CD4-positive, alpha-beta T cell (primary cell): ENCODE results near the gene SPIC. TPM values are rescaled to one million over a fixed set of nuclear protein-coding genes. Genes with fewer than 3 reads are reported as not detected.

ENCODE experiments used
- ATAC-seq: fragments of 200-7000 bp; cut with Tn5 transposase; one replicate; pipeline ENCODE4 v1.10.0; 2022; ENCODE audit warnings: mild to moderate bottlenecking; ENCODE audit not compliant: poor library complexity
- CTCF ChIA-PET: fragments of 350-600 bp; sonication (Branson Sonifier 250); formaldehyde crosslinking; loops from one replicate; lab custom pipeline; 2021; ENCODE audit warnings: antibody characterized with exemption, inconsistent platforms; lab: Charles Lee
- POLR2A ChIA-PET: fragments of 350-600 bp; sonication (Branson Sonifier 250); formaldehyde crosslinking; loops from one replicate; lab custom pipeline; 2021; ENCODE audit warnings: antibody characterized with exemption, inconsistent platforms; lab: Charles Lee
- DNase-seq, 14 experiments: peaks; one replicate each; pipeline ENCODE4 v3.0.0-alpha.2; 2013 to 2020; ENCODE audit warnings: mixed read lengths in 2 of 14
- H3K27ac ChIP-seq, 2 donors: one replicate each; pipeline versions ENCODE4 v1.5.1 to v1.7.0; 2013; ENCODE audit warnings: low read length in 2 of 2, low read depth in 1 of 2, mild to moderate bottlenecking in 1 of 2
- H3K27me3 ChIP-seq, 2 experiments: 1 replicate in 1 of 2; 2 replicates in 1 of 2; pipeline versions ENCODE4 v1.6.1 to v1.7.0; 2013; ENCODE audit warnings: low read length in 2 of 2, control low read depth in 1 of 2, mild to moderate bottlenecking in 1 of 2, moderate library complexity in 1 of 2; ENCODE audit not compliant: insufficient read depth in 2 of 2, control insufficient read depth in 1 of 2
- H3K36me3 ChIP-seq: one replicate; pipeline ENCODE4 v1.6.1; 2013; ENCODE audit warnings: low read length, control low read depth; ENCODE audit not compliant: insufficient read depth
- H3K4me1 ChIP-seq: one replicate; pipeline ENCODE4 v1.6.1; 2013; ENCODE audit warnings: low read length, control low read depth; ENCODE audit not compliant: insufficient read depth
- H3K4me3 ChIP-seq: one replicate; pipeline ENCODE4 v1.5.1; 2013; ENCODE audit warnings: mild to moderate bottlenecking, low read length, moderate library complexity
- H3K9me3 ChIP-seq, 2 experiments: 1 replicate in 1 of 2; 2 replicates in 1 of 2; pipeline versions ENCODE4 v1.6.1 to v1.7.0; 2013; ENCODE audit warnings: low read length in 2 of 2, mild to moderate bottlenecking in 2 of 2, control low read depth in 1 of 2, moderate library complexity in 1 of 2; ENCODE audit not compliant: control insufficient read depth in 1 of 2, insufficient read depth in 1 of 2
- H3K27ac Mint-ChIP-seq: one replicate; pipeline ENCODE4 v1.8.0; 2020; ENCODE audit warnings: mixed read lengths
- H3K27me3 Mint-ChIP-seq: one replicate; pipeline ENCODE4 v1.8.0; 2021; ENCODE audit warnings: mixed read lengths
- H3K36me3 Mint-ChIP-seq: one replicate; pipeline ENCODE4 v1.8.0; 2021; ENCODE audit warnings: low read depth, mixed read lengths
- H3K4me1 Mint-ChIP-seq: one replicate; pipeline ENCODE4 v1.8.0; 2021; ENCODE audit warnings: low read depth, mixed read lengths
- H3K4me3 Mint-ChIP-seq: one replicate; pipeline ENCODE4 v1.8.0; 2020; ENCODE audit warnings: mild to moderate bottlenecking, mixed read lengths
- H3K9me3 Mint-ChIP-seq: one replicate; pipeline ENCODE4 v1.8.0; 2020; ENCODE audit warnings: mixed read lengths
- intact Hi-C, 2 experiments: fragments of 100-400 bp; cut with DNase I in 1 of 2; cut with micrococcal nuclease in 1 of 2; formaldehyde crosslinking; loops; one replicate each; pipeline versions ENCODE4 v1.15.1 to v1.9.0; 2023 to 2025; cut with DNase I, micrococcal nuclease
- total RNA-seq, 174 experiments: library from RNA in 2 of 174; stranded (reverse) in 2 of 174; gene quantifications; one replicate each; pipeline ENCODE4 v1.2.3 and lab custom pipeline; 2021 to 2026
- TF ChIP-seq, protein P1 (sequence below): fragments of 200-600 bp; IDR thresholded peaks from one replicate; pipeline ENCODE4 v1.8.0; 2022; ENCODE audit warnings: antibody characterized with exemption, mild to moderate bottlenecking

SPIC gene
- total RNA-seq, 2 experiments from 2014 or later: not detected

DNA sequence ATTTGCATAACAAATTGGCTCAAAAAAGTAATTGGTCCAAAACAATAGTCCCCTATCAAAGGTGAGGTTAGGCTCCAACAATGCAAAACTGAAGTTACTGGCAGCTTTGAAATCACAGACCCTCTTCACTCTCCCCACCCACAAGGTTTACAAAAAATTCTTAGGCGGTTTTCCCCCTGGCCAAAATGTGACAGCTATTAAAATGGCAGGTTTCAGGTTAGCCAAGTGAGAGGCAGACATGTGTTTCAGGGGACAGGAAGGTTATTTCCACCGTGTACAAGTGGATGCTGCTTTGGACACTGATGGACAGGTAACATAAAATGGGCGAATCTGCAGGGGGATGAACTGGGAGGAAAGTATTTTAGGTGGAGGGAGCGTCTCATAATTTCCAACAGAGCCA, 888 bp upstream of the SPIC start:
- intact Hi-C loops: no loop called here
- TF ChIP-seq, protein P1, sequence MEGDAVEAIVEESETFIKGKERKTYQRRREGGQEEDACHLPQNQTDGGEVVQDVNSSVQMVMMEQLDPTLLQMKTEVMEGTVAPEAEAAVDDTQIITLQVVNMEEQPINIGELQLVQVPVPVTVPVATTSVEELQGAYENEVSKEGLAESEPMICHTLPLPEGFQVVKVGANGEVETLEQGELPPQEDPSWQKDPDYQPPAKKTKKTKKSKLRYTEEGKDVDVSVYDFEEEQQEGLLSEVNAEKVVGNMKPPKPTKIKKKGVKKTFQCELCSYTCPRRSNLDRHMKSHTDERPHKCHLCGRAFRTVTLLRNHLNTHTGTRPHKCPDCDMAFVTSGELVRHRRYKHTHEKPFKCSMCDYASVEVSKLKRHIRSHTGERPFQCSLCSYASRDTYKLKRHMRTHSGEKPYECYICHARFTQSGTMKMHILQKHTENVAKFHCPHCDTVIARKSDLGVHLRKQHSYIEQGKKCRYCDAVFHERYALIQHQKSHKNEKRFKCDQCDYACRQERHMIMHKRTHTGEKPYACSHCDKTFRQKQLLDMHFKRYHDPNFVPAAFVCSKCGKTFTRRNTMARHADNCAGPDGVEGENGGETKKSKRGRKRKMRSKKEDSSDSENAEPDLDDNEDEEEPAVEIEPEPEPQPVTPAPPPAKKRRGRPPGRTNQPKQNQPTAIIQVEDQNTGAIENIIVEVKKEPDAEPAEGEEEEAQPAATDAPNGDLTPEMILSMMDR: no peak
- DNase-seq (no peak), ATAC-seq (no peak)
- H3K27me3 ChIP-seq: no peaks in the 10 kb centered on the region
- H3K27ac ChIP-seq: no peak overlapping the region
- Mint-ChIP-seq H3K27me3 (no peaks in the 10 kb centered on the region), H3K4me3 (no peak overlapping the region), H3K9me3 (no peaks in the 10 kb centered on the region), H3K27ac (no peak overlapping the region), H3K4me1 (no peaks in the 10 kb centered on the region), H3K36me3 (no peaks in the 10 kb centered on the region)
- POLR2A ChIA-PET: no interaction called here
- no peak overlapping the region for H3K4me3 ChIP-seq
- CTCF ChIA-PET: no interaction called here
- no peaks in the 10 kb centered on the region for H3K4me1 ChIP-seq
- H3K9me3 ChIP-seq: no peaks in the 10 kb centered on the region
- no peaks in the 10 kb centered on the region for H3K36me3 ChIP-seq

DNA sequence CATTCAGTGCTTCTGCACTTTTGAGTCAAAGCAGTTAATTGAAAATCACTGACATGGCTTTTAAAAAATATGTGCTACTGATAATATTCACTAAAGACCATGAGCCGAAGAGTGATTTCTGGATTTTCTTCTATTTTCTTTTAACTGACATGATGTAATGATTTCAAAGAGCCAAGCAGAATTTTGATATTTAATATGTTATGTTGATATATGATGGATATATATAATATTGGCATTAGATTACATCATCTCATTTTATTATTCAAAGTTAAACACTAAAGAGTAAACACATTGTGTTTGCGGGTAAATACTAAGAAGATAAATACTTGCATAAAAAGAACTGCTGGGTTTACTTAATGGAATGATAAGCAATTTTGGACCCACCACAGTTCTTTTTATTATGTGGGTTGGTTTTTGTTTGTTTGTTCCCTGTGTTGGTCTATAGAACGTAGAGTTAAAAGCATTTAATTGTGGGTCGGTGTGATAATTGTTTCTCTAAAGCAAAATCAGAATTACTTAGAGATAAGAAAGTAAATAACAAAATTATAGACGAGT, 692 bp downstream of the SPIC start:
- TF ChIP-seq, protein P1: no peak
- Mint-ChIP-seq H3K4me3 (no peak overlapping the region), H3K36me3 (no peaks in the 10 kb centered on the region), H3K27ac (no peak overlapping the region), H3K4me1 (no peaks in the 10 kb centered on the region), H3K27me3 (no peaks in the 10 kb centered on the region), H3K9me3 (no peaks in the 10 kb centered on the region)
- POLR2A ChIA-PET: no interaction called here
- no peak overlapping the region for H3K27ac ChIP-seq
- no peak overlapping the region for H3K4me3 ChIP-seq
- ATAC-seq (no peak), DNase-seq (no peak)
- no peaks in the 10 kb centered on the region for H3K27me3 ChIP-seq
- intact Hi-C loops: no loop called here
- no peaks in the 10 kb centered on the region for H3K36me3 ChIP-seq
- CTCF ChIA-PET: interaction anchor here (0.6 kb wide), 1 partner anchor 1488 kb away, joined by 4 read pairs; no protein-coding TSS in a partner anchor
- H3K9me3 ChIP-seq: no peaks in the 10 kb centered on the region
- no peaks in the 10 kb centered on the region for H3K4me1 ChIP-seq

DNA sequence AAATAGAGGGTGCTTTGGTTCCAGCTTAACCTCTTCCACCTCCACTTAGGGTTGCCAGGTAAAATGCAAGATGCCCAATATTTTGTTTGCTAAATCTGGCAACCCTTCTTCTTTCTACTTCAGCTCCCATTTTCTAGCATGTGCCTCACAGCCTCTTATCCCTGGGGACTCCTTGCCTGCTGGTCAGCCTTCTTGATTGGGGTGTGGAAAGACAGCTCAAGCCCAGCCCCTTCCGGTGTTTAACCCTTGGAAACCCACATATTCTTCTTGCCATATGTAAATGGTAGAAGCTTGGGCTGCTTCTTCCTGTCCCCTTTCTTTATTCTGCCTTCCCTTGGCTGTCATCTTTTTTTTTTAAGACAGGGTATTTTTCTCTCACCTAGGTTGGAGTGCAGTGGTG, 5.7 kb downstream of the SPIC start:
- Histone ChIP-seq H3K27ac (no peak overlapping the region), H3K4me3 (no peak overlapping the region), H3K9me3 (no peaks in the 10 kb centered on the region), H3K4me1 (no peaks in the 10 kb centered on the region), H3K36me3 (no peaks in the 10 kb centered on the region), H3K27me3 (no peaks in the 10 kb centered on the region)
- CTCF ChIA-PET: no interaction called here
- no peaks in the 10 kb centered on the region for H3K36me3 Mint-ChIP-seq
- POLR2A ChIA-PET: no interaction called here
- TF ChIP-seq, protein P1: no peak
- H3K4me1 Mint-ChIP-seq: no peaks in the 10 kb centered on the region
- DNase-seq (no peak), ATAC-seq (no peak)
- H3K4me3 Mint-ChIP-seq: no peak overlapping the region
- intact Hi-C loops: no loop called here
- H3K27ac Mint-ChIP-seq: no peak overlapping the region
- H3K27me3 Mint-ChIP-seq: no peaks in the 10 kb centered on the region
- H3K9me3 Mint-ChIP-seq: no peaks in the 10 kb centered on the region
